GM23248 (cell line): Measurements from ENCODE around the gene TARS3.

ENCODE experiments used
- EZH2 ChIP-seq: fragments of 200-600 bp; sonication (generic); IDR thresholded peaks from 2 replicates; pipeline ENCODE4 v1.6.1; 2018; ENCODE audit warnings: antibody characterized with exemption, mild to moderate bottlenecking; ENCODE audit not compliant: insufficient read depth, poor library complexity, severe bottlenecking
- EZH2phosphoT487 ChIP-seq: fragments of 200-600 bp; sonication (generic); IDR thresholded peaks from 2 replicates; pipeline ENCODE4 v1.6.1; 2018; ENCODE audit warnings: antibody characterized with exemption, moderate library complexity, mild to moderate bottlenecking, low read depth; ENCODE audit not compliant: insufficient read depth

DNA sequence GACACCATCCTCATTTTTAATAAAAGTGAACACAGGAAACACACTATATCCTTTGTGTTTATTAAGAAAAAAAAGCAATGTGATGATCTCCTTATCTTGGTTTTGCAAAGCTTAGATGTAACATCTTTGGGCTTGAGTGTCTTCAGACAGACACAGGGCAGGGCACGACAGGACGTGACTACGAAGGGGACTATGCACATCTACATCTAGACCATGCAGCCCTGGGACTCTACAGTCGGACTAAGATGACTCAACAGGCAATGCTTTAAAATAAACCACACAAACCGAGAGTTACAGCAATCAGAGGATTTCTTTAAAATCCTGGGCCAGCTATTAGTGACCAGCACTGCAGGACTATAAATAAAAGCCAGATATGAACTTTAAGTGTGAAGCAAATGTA is 49.3 kb downstream of the TARS3 start:
- TF ChIP-seq EZH2 (no peak), EZH2phosphoT487 (0 out of 2 replicates have a peak, but pooled peaks have one; percentile 24)
